Duodenal mucosa (tissue), 2 donors: Measurements from ENCODE around the gene NUP133.
"Not testable (repeated sequence)": the region's sequence is repeated elsewhere in the genome, so short reads cannot be mapped to it uniquely, and the experiment has no call there.

Source experiments
- H3K27ac ChIP-seq: one replicate; pipeline ENCODE4 v1.7.0; 2013; ENCODE audit warnings: low read depth, low read length
- H3K27me3 ChIP-seq, 2 donors: one replicate each; pipeline ENCODE4 v1.7.0; 2013; ENCODE audit warnings: low read length in 2 of 2, control low read depth in 1 of 2; ENCODE audit not compliant: insufficient read depth in 2 of 2, control insufficient read depth in 1 of 2
- H3K36me3 ChIP-seq, 2 donors: one replicate each; pipeline ENCODE4 v1.7.0; 2013; ENCODE audit warnings: low read length in 2 of 2, control low read depth in 1 of 2; ENCODE audit not compliant: insufficient read depth in 2 of 2, control insufficient read depth in 1 of 2
- H3K4me1 ChIP-seq, 2 donors: one replicate each; pipeline ENCODE4 v1.7.0; 2013; ENCODE audit warnings: low read length in 2 of 2, control low read depth in 1 of 2; ENCODE audit not compliant: insufficient read depth in 2 of 2, control insufficient read depth in 1 of 2
- H3K4me3 ChIP-seq, 2 donors: one replicate each; pipeline ENCODE4 v1.7.0; 2013; ENCODE audit warnings: low read length in 2 of 2, low read depth in 1 of 2
- H3K9ac ChIP-seq, 2 donors: one replicate each; pipeline ENCODE4 v1.7.0; 2013; ENCODE audit warnings: low read length in 2 of 2, low read depth in 1 of 2
- H3K9me3 ChIP-seq, 2 donors: one replicate each; pipeline ENCODE4 v1.7.0; 2013; ENCODE audit warnings: low read length in 2 of 2, control low read depth in 1 of 2; ENCODE audit not compliant: control insufficient read depth in 1 of 2

Gene NUP133

GRCh38 chr1:229511201-229511600, 3.1 kb upstream of the NUP133 start:
- H3K9me3 ChIP-seq, H3K36me3 ChIP-seq, H3K9ac ChIP-seq, H3K4me3 ChIP-seq, H3K27me3 ChIP-seq, H3K27ac ChIP-seq: not testable (repeated sequence)
- peaks cover 14 to 15% of the 10 kb centered on the region in 2 donors for H3K4me1 ChIP-seq

GRCh38 chr1:229509576-229509975, 1.4 kb upstream of the NUP133 start:
- Histone ChIP-seq H3K9me3 (no peaks in the 10 kb centered on the region), H3K27ac (no peak overlapping the region), H3K4me1 (peaks cover 14 to 15% of the 10 kb centered on the region in 2 donors), H3K9ac (no peak overlapping the region), H3K27me3 (no peaks in the 10 kb centered on the region), H3K36me3 (peaks cover 0 to 6% of the 10 kb centered on the region in 2 donors), H3K4me3 (no peak overlapping the region)

GRCh38 chr1:229508823-229509337, 739 bp upstream of the NUP133 start:
- Histone ChIP-seq H3K9me3 (no peaks in the 10 kb centered on the region), H3K27ac (peak overlapping the region; percentile 93), H3K4me3 (peak overlapping the region; percentile 84 to 89), H3K27me3 (no peaks in the 10 kb centered on the region), H3K9ac (peak overlapping the region; percentile 94 to 95), H3K4me1 (peaks cover 14 to 15% of the 10 kb centered on the region in 2 donors), H3K36me3 (peaks cover 0 to 11% of the 10 kb centered on the region in 2 donors)

GRCh38 chr1:229507502-229507901, 639 bp downstream of the NUP133 start:
- H3K9me3 ChIP-seq: no peaks in the 10 kb centered on the region
- H3K27me3 ChIP-seq: no peaks in the 10 kb centered on the region
- H3K4me1 ChIP-seq: peaks cover 14 to 15% of the 10 kb centered on the region in 2 donors
- peaks cover 0 to 11% of the 10 kb centered on the region in 2 donors for H3K36me3 ChIP-seq
- peak overlapping the region; percentile 93 for H3K27ac ChIP-seq
- H3K9ac ChIP-seq: peak overlapping the region; percentile 94 to 95
- H3K4me3 ChIP-seq: peak overlapping the region; percentile 84 to 89

- peak overlapping the region in 1 of 2 donors; percentile 89 for H3K4me3 ChIP-seq
- H3K27ac ChIP-seq: no peak overlapping the region
- no peaks in the 10 kb centered on the region for H3K9me3 ChIP-seq
- peaks cover 0 to 11% of the 10 kb centered on the region in 2 donors for H3K36me3 ChIP-seq
- H3K27me3 ChIP-seq: no peaks in the 10 kb centered on the region
- H3K9ac ChIP-seq: peak overlapping the region in 1 of 2 donors; percentile 94
- H3K4me1 ChIP-seq: peaks cover 14 to 15% of the 10 kb centered on the region in 2 donors
Observed at GRCh38 chr1:229506633-229507032, 1.5 kb downstream of the NUP133 start.

GRCh38 chr1:229495782-229496181, 12.4 kb downstream of the NUP133 start:
- Histone ChIP-seq H3K36me3 (peaks cover 52 to 81% of the 10 kb centered on the region in 2 donors), H3K27ac (no peak overlapping the region), H3K9me3 (no peaks in the 10 kb centered on the region), H3K27me3 (no peaks in the 10 kb centered on the region), H3K4me1 (peaks cover 3 to 6% of the 10 kb centered on the region in 2 donors), H3K4me3 (no peak overlapping the region), H3K9ac (no peak overlapping the region)

GRCh38 chr1:229487181-229487580, 21.0 kb downstream of the NUP133 start:
- Histone ChIP-seq H3K27me3 (no peaks in the 10 kb centered on the region), H3K4me3 (no peak overlapping the region), H3K36me3 (peaks cover 17 to 75% of the 10 kb centered on the region in 2 donors), H3K4me1 (no peaks in the 10 kb centered on the region), H3K9ac (no peak overlapping the region), H3K27ac (no peak overlapping the region), H3K9me3 (no peaks in the 10 kb centered on the region)

GRCh38 chr1:229485318-229485717, 22.8 kb downstream of the NUP133 start:
- H3K9me3 ChIP-seq: no peaks in the 10 kb centered on the region
- no peaks in the 10 kb centered on the region for H3K4me1 ChIP-seq
- no peaks in the 10 kb centered on the region for H3K27me3 ChIP-seq
- no peak overlapping the region for H3K4me3 ChIP-seq
- no peak overlapping the region for H3K27ac ChIP-seq
- peaks cover 21 to 76% of the 10 kb centered on the region in 2 donors for H3K36me3 ChIP-seq
- no peak overlapping the region for H3K9ac ChIP-seq

GRCh38 chr1:229482511-229482910, 25.6 kb downstream of the NUP133 start:
- H3K4me1 ChIP-seq: no peaks in the 10 kb centered on the region
- no peaks in the 10 kb centered on the region for H3K27me3 ChIP-seq
- H3K4me3 ChIP-seq: no peak overlapping the region
- peaks cover 21 to 67% of the 10 kb centered on the region in 2 donors for H3K36me3 ChIP-seq
- H3K9ac ChIP-seq: no peak overlapping the region
- H3K27ac ChIP-seq: no peak overlapping the region
- H3K9me3 ChIP-seq: no peaks in the 10 kb centered on the region

- H3K36me3 ChIP-seq: peaks cover 17 to 56% of the 10 kb centered on the region in 2 donors
- H3K27me3 ChIP-seq: no peaks in the 10 kb centered on the region
- no peak overlapping the region for H3K4me3 ChIP-seq
- H3K27ac ChIP-seq: no peak overlapping the region
- no peaks in the 10 kb centered on the region for H3K9me3 ChIP-seq
- no peaks in the 10 kb centered on the region for H3K4me1 ChIP-seq
- H3K9ac ChIP-seq: no peak overlapping the region
Observed at GRCh38 chr1:229480495-229480894, 27.6 kb downstream of the NUP133 start.
